Lower leg skin (tissue), 3 donors: ENCODE data around the gene FIS1.

ENCODE experiments used
- POLR2A ChIP-seq, 2 donors: fragments of 450-650 bp; IDR thresholded peaks; one replicate each; pipeline ENCODE4 v1.6.1; 2016 to 2017; ENCODE audit warnings: antibody characterized with exemption in 2 of 2, mild to moderate bottlenecking in 1 of 2, moderate library complexity in 1 of 2
- TF ChIP-seq, protein P1 (sequence below), 3 donors: fragments of 450-650 bp; IDR thresholded peaks; one replicate each; pipeline ENCODE4 v1.5.1; 2016; ENCODE audit warnings: antibody characterized with exemption in 3 of 3, mild to moderate bottlenecking in 3 of 3, moderate library complexity in 2 of 3

DNA sequence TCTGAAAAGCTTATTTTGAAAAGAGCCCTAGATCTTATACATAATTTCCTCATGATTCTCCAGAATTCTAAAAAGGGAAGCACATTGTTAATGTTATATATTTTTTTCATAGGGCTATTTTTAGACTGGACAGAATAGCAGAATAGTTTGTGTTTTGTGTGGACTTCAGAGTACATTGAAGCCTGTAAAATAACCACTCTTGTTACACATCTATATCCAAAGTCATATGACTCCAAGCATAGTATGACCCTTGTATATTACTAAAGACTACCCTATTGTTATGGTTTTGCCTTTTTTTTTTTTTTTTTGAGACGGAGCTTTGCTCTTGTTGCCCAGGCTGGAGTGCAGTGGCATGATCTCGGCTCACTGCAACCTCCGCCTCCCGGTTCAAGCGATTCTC is 26.1 kb upstream of the FIS1 start:
- TF ChIP-seq, protein P1, sequence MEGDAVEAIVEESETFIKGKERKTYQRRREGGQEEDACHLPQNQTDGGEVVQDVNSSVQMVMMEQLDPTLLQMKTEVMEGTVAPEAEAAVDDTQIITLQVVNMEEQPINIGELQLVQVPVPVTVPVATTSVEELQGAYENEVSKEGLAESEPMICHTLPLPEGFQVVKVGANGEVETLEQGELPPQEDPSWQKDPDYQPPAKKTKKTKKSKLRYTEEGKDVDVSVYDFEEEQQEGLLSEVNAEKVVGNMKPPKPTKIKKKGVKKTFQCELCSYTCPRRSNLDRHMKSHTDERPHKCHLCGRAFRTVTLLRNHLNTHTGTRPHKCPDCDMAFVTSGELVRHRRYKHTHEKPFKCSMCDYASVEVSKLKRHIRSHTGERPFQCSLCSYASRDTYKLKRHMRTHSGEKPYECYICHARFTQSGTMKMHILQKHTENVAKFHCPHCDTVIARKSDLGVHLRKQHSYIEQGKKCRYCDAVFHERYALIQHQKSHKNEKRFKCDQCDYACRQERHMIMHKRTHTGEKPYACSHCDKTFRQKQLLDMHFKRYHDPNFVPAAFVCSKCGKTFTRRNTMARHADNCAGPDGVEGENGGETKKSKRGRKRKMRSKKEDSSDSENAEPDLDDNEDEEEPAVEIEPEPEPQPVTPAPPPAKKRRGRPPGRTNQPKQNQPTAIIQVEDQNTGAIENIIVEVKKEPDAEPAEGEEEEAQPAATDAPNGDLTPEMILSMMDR (IDR thresholded peaks at IDR 0.05) = no peak
- TF ChIP-seq POLR2A (IDR thresholded peaks at IDR 0.05) = no peak
